ENCODE measurements around the gene LOXL3. TPM values are rescaled to one million over a fixed set of nuclear protein-coding genes. Genes with fewer than 3 reads are reported as not detected.

LOXL3 gene, protein sequence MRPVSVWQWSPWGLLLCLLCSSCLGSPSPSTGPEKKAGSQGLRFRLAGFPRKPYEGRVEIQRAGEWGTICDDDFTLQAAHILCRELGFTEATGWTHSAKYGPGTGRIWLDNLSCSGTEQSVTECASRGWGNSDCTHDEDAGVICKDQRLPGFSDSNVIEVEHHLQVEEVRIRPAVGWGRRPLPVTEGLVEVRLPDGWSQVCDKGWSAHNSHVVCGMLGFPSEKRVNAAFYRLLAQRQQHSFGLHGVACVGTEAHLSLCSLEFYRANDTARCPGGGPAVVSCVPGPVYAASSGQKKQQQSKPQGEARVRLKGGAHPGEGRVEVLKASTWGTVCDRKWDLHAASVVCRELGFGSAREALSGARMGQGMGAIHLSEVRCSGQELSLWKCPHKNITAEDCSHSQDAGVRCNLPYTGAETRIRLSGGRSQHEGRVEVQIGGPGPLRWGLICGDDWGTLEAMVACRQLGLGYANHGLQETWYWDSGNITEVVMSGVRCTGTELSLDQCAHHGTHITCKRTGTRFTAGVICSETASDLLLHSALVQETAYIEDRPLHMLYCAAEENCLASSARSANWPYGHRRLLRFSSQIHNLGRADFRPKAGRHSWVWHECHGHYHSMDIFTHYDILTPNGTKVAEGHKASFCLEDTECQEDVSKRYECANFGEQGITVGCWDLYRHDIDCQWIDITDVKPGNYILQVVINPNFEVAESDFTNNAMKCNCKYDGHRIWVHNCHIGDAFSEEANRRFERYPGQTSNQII
- total RNA-seq, result 1 to 10 TPM; 4.1 to 8.4 TPM
- long read RNA-seq, partial matches to known transcripts, result 0 of 2 reads
- long read RNA-seq, other reads (novel, unspliced or antisense), result 2 of 2 reads

DNA sequence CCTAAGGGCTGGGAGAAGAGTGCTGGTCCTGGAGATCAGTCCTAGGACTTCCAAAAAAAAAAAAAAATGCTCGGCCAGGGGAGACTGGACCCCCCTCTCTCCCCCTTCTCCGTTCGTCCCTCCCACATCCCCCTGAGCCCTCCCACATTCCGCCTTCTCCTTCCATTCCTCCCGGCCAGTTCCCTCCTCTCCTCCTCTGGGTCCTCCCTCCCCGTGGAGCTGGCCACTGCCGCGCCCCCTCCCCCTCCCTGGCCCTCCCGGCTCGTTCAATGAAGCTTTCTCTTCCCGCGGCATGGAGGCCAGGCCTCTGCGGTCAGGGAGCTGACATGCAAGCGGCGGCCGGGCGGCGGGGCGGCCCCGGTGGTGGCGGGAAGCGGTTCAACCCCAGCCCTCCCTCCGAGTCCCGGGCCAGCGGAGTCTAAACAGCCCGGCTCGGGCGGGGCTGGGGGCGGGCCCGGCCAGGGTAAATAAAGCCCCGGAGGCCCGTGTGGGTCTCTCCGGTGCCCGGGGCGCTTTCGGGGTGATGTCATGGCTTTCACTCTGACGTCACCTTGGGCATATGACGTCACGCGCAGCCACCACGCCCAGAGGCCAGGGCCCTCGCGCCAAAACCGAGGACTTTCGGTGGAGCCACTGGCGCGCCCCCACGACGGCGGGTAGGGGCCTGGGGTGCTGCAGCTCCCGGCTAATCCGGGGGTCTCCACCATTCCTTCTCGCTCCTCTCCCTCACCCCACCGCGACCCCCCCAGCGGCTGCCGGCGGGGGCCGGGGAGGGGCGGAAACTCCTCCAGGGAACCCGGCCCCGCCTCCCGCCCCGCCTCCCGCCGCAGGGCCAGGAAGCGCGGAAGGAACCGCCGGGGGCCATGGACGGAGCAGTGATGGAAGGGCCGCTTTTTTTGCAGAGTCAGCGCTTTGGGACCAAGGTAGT, at the start of gene LOXL3, which contains the start of gene DOK1:
Gene LOXL3, minus strand, starts transcription at position 51 of the 928 bp plus-strand sequence. CDS start 1,308 bp downstream, outside the sequence.
Gene DOK1, plus strand, starts transcription at position 829 of the 928 bp plus-strand sequence. Its CDS starts 35 bp downstream, at position 864.
- ATAC-seq (peak; percentile 88 to 89), DNase-seq (peak; percentile 93)
- intact Hi-C loops (cut with DNase I), result no loop called here

DNA sequence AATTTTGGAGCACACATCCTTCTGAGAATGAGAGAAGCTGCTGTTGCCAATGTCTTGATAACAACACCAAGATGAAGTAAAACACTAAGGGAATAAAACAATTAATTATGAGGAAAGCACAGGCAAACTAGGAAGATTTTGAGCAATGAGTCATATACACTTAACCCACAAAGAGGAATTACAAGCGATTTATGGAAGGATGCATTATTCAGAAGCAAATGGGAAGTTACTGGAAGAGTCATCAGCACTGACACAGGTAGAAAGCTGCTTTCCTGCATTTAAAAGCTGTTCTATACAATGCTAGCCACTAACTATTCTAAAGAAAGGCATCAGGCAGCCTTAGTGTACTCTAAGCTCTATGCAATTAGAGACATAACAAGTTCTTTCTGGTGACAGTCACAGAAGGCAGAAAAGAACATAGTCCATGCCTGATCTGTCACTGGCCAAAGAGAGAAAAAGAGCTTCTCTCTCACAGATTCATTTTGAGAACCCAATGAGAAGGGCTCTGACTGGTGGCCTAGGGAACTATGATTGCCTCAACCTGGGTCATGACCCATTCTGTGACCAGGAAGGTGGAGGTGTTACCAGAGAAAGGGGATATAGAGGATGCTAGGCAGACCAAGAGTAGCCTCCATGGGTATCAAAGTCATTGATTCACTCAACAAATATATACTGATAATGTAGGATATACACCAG, 49.0 kb upstream of the LOXL3 start:
- ATAC-seq (no peak), DNase-seq (no peak)
- intact Hi-C loops (cut with DNase I), result no loop called here

DNA sequence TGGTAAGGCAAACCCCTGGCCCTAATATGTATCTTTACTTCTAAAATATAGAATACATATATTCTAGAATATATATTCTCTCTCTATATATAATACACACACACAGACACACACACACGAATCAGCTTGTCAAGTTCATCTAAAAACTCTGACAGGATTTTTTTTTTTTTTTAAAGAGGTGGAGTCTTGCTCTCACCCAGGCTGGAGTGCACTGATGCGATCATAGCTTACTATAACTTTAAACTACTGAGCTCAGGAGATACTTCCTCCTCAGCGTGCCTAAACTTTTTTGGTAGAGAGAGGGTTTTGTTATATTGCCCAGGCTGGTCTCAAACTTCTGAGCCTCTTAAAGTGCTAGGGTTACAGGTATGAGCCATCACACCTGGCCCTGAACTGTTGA, 45.9 kb upstream of the LOXL3 start:
- DNase-seq, result no peak
- intact Hi-C loops (cut with DNase I), result no loop called here
- ATAC-seq, result no peak

DNA sequence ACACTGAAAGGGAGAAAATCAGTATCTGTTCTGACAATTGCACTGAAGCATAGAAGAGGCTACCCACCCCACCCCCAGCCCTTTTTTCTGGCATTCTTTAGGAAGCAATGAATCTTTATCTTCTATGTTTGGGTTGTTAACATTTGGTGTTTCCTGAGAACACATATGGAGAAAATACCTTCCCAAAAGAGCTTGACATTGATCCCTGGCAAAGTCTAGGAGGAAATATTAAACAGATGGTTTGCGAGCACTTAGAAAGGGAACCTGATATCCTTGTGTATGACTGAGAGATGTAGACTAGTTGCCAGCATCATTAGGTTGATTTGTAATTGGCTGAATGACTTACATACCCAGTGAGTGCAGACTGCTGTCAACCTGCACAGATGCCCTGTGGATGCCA, 43.7 kb upstream of the LOXL3 start:
- DNase-seq, result no peak
- ATAC-seq, result no peak
- intact Hi-C loops (cut with DNase I), result no loop called here

DNA sequence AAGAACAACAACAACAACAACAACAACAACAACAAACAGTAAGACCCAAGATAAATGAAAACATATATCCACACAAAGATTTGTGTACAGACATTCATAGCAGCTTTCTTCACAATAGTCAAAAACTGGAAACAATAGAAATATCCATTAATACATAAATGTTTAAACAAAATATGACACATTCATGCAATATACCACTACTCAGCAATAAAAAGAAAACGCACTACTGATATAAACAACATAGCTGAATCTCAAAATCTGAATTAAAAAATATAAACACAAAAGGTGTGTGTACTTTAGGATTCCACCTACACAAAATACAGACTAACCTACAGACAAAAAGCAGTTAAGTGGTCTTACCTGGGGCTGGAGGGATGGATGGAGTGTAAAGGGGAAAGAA, 42.8 kb upstream of the LOXL3 start:
- intact Hi-C loops (cut with DNase I), result no loop called here
- ATAC-seq (no peak), DNase-seq (no peak)

DNA sequence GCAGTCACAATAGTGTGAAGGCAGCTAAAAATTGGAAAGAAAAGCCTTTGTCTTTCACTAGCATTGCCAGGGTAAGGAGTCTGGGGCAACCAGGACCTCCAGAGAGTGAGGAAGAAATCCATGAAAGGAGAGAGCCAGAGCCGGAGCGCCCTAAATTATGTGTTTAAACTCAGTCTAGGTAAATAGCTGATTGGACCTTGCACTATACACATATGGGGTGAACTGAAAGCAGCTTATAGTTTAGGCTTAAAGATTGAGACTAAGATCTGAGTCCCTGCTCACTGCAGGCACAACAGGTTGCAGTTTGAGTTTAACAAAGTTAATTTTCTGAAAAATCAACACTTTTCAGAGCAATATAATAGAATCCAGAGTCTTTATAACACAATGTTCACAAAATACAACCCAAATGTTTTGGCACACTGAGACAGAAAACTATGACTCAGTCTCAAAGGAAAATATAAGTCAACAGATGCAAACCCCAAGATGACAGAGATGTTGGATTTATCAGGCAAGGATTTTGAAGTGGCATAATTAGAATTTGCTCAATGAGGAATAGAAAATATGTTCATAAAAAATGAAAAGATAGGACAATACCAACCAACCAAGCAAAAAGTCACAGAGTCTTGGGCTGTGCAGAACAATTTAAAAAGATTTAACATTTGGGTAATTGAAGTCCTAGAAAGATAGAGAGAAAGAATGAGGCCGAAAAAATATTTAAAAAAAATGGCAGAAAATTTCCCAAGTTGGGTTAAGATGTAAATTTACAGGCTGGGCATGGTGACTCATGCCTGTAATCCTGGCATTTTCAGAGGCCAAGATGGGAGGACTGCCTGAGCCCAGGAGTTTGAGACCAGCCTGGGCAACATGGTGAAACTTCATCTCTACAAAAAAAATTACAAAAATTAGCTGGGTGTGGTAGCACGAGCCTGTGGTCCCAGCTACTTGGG, 40.4 kb upstream of the LOXL3 start:
- ATAC-seq (no peak), DNase-seq (no peak)
- intact Hi-C loops (cut with DNase I), result no loop called here

DNA sequence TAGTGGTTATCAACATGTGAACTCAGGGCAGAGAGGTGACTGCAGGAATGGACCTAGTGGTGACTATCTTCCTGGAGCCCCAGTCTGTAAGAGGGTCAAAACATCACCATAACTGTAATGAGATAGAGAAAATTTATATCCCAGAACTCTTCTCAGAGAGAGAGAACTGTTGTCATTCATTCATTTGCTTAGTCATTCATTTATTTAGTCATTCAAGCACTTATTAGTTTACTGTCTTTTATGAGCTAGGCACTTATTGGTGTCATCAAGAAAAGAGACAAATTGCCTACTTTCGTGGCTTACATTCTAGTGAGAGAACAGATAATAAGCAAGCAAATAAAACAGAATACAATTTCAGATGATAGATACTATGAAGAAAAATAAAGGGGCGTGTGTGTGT, 34.9 kb upstream of the LOXL3 start:
- no peak for ATAC-seq
- DNase-seq, result no peak
- intact Hi-C loops (cut with DNase I), result loop anchor here (5.0 to 10.0 kb wide), 2 partner anchors 56 to 104 kb away; partner anchors contain the start of genes CCDC142 (in 1 of the 2) and TTC31 (in 1 of the 2)

DNA sequence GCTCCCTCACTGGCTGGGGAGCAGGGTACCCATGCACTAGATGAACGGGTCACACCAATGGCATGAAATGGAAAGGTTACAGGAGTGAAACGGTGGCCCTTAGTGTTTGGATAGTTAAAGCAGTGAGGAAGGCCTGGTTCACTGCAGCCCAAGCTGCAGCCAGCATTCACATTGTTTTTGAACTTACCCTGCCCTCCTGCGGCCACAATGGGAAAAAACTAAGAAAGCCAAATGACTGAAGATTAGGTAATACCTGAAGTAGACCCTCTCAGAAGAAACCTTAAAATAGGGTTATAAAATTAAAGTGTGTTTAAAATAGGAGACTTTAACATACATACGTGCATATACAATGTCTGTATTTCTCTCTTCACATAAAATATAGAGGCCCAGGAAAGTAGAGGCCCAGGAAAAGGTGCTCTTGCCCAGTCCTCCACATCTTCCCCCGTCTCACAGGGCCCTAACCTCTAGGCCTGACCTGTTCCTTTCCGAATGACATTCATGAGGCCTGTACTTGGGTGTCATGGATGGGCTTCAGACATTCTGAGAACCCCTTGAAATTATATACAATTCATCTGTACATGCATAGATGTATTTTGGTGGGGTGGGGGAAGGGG, 34.0 kb upstream of the LOXL3 start:
- ATAC-seq, result peak; percentile 92 to 94
- intact Hi-C loops (cut with DNase I), result loop anchor here (2.0 to 10.0 kb wide), 3 partner anchors 55 to 105 kb away; partner anchors contain the start of genes CCDC142 (in 2 of the 2) and TTC31 (in 2 of the 2)
- peak; percentile 63 for DNase-seq

DNA sequence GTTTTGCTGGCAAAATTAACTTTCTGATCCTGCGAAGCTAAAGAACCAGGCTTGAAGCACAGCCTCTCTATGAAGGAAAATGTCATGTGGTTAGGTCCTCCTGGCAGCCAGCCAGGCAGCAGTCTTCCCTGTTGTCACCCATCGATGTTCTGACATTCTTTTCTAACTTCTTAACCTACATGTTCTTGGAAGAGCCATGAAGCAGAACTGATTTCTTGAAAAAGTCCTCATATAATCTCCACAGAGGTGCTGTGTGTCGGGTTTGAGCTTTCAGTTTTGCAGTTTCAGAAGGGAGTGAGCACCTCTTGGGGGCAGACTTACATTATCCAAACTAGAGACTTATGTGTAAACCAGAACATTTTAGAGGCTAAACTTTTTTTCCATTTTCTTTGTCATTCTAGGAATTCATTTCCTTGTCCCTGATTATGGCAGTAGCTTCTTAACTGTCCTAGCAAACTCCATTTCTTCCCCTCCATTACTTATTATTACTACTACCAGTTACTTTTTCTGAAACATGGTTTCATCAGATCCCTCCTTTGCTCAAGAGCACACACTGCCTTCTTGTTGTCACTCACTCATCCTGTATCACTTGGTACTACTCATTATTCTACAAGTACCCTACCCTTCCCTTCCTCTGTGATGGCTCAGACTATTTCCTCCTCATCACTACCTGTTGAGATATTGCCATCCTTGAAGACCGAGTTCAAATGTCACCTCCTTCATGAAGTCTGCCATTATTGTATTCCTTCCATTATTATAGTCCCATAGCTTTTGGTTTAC, 31.9 kb upstream of the LOXL3 start:
- intact Hi-C loops (cut with DNase I), result loop anchor here (2.0 to 10.0 kb wide), 3 partner anchors 53 to 103 kb away; partner anchors contain the start of genes CCDC142 (in 2 of the 2) and TTC31 (in 2 of the 2)
- no peak for ATAC-seq
- peak; percentile 28 for DNase-seq

DNA sequence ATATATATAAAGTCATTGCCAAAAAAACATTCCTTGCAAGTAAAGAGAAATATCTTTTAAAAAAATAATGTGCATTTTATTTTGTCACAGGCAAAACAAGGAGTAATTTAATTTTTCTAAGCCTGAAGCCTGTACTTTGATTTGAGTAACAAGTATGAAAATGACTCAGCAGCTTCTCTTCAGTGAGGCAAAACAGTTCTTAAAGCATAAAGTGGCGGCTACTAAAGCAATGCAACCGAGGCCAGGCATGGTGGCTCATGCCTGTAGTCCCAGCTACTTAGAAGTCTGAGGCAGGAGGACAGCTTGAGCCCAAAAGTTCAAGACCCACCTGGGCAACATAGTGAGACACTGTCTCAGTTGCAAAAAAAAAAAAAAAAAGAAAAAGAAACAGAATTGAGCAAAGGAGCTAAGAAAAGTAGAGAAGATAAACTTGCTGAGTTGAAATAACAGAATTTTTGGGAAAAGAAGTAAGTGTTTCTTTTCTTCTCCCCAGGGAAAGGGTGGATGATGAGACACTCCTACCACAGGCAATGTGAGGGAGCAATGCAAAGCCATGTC, 30.4 kb upstream of the LOXL3 start:
- intact Hi-C loops (cut with DNase I), result loop anchor here in 1 of 2 donors (10.0 kb wide), 1 partner anchor 99 kb away; the partner anchor contains the start of genes CCDC142 and TTC31
- no peak for DNase-seq
- ATAC-seq, result no peak

DNA sequence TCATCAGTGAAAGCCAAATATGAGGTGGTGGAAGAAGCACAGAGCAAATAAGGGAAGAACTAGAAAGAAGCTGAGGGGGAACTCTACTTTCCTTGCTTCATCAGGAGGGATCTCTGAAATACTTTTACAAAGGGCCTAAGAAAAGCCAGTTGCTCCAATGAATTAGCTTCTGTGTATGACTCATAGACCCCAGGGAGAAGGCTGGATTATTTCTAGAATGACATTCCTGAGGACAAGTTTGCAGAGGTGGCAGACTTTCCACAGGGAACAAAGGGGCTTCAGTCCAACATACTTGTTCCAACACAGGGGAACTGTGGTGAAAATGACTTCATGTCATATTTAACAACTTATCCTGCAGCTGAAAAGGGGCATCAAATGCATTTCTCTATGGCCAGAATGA, 29.8 kb upstream of the LOXL3 start:
- intact Hi-C loops (cut with DNase I), result loop anchor here in 1 of 2 donors (10.0 kb wide), 1 partner anchor 99 kb away; the partner anchor contains the start of genes CCDC142 and TTC31
- ATAC-seq (peak in 1 of 2 donors; percentile 40), DNase-seq (no peak)

DNA sequence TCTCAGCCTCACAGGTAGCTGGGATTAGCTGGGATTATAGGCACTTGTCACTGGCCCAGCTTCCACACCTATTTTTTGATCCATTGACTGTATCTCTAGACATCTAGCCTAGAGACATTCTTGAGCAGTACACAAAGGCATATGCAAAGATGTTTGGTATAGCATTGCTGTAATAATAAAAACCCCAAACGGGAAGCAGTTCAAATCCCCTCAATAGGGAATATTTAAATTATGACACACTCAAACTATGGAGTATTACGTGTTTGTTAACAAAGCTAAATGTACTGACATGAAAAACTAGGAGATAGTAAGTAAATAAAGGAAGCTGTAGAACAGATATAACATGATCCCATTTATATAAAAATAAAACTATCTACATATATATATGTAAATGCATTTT, 28.4 kb upstream of the LOXL3 start:
- DNase-seq (no peak), ATAC-seq (no peak)
- intact Hi-C loops (cut with DNase I), result loop anchor here in 1 of 2 donors (10.0 kb wide), 1 partner anchor 97 kb away; the partner anchor contains the start of genes CCDC142 and TTC31

DNA sequence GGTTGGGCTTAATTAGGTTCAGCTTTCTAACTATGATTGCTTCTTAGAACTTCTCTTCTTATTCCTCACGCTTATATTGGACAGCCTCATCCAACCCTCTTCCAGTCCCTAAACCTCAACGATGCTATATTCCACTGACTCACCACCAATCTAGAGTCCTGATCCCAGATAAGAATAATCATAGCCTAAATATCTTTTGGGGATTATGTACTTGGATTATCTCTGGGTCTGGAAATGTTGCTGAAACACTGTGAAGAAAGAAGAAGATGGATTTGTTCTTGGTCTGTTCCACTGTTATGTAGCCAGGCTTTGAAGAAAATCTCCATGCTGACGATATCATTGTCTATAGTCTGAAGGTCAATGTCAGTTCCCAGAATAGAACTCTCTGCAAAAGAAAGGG, 27.7 kb upstream of the LOXL3 start:
- no peak for DNase-seq
- ATAC-seq, result no peak
- intact Hi-C loops (cut with DNase I), result loop anchor here in 1 of 2 donors (10.0 kb wide), 1 partner anchor 97 kb away; the partner anchor contains the start of genes CCDC142 and TTC31

DNA sequence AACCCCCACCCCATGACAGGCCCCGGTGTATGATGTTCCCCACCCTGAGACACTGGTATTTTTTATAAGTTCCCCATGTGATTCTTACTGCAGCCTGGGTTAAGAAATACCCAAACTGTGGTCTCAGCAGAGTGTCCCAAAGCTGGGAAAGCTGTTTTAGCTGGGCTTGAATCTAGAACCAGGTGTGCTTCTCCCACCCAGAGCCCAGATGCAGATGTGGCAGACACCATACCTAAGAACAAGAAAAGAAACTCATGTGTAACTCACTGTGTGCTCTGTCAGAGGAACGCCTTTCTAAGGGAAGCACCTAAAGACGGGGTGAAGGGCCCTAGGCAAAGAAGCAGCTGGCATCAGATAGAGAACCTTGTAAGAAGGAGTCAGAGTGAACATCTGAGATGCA, 24.7 kb upstream of the LOXL3 start:
- no peak for ATAC-seq
- no peak for DNase-seq
- intact Hi-C loops (cut with DNase I), result no loop called here

DNA sequence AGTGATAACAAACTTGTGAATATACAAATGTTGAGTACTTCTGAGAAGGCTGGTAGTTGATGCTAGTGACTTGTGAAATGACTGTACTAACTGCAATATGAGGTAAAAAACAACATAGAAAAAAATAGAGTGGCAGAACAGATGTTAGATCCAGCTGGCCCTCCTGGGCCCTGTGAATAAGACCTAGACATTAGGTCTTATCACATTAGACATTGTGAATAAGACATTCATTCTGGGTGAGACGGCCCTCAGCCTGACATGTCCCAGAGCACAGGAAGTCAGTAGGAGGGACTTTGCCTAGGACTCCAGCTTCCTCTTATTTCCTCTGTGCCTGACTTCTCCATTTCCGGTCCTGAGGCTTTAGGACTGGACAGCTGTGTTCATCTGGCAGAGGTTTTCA, 23.7 kb upstream of the LOXL3 start:
- DNase-seq (peak; percentile 38), ATAC-seq (peak; percentile 64 to 87)
- intact Hi-C loops (cut with DNase I), result no loop called here
